Keratinocyte (primary cell): ENCODE data around the gene TNPO3. TPM values are rescaled to one million over a fixed set of nuclear protein-coding genes. Genes with fewer than 3 reads are reported as not detected.

ENCODE experiments used
- DNase-seq: peaks from one replicate; pipeline ENCODE4 v3.0.0-alpha.2; 2011; ENCODE audit warnings: low read depth, missing footprints, low spot score
- FAIRE-seq: peaks from 2 replicates; lab custom pipeline; 2011; peaks lifted over from hg19 to GRCh38; lab: Jason Lieb, UNC
- H2AFZ ChIP-seq: 2 replicates; pipeline ENCODE4 v1.6.0; 2012; ENCODE audit warnings: low read length, control low read depth, inconsistent platforms; ENCODE audit not compliant: control insufficient read depth
- H3K27ac ChIP-seq: 2 replicates; pipeline ENCODE4 v1.5.1; 2011; ENCODE audit warnings: low read length; ENCODE audit not compliant: control insufficient read depth, insufficient read depth
- H3K27me3 ChIP-seq: 3 replicates; pipeline ENCODE4 v1.6.0; 2011; ENCODE audit warnings: low read length; ENCODE audit not compliant: control insufficient read depth, insufficient read depth; ENCODE audit errors: extremely low read depth
- H3K36me3 ChIP-seq, 2 experiments: 2 replicates in 1 of 2; 3 replicates in 1 of 2; pipeline ENCODE4 v1.5.1; 2011; ENCODE audit warnings: low read length in 2 of 2, mild to moderate bottlenecking in 1 of 2; ENCODE audit not compliant: control insufficient read depth in 2 of 2, insufficient read depth in 2 of 2; ENCODE audit errors: extremely low read depth in 1 of 2
- H3K4me1 ChIP-seq: 3 replicates; pipeline ENCODE4 v1.5.1; 2011; ENCODE audit warnings: low read length; ENCODE audit not compliant: control insufficient read depth, insufficient read depth; ENCODE audit errors: extremely low read depth
- H3K4me2 ChIP-seq: 3 replicates; pipeline ENCODE4 v1.6.0; 2011; ENCODE audit warnings: low read depth, low read length; ENCODE audit not compliant: control insufficient read depth, insufficient read depth; ENCODE audit errors: extremely low read depth
- H3K4me3 ChIP-seq, 3 experiments: fragments of 200-600 bp in 1 of 3; sonication (generic) in 1 of 3; 2 replicates in 2 of 3; 3 replicates in 1 of 3; pipeline ENCODE4 v1.5.1; 2011 to 2016; ENCODE audit warnings: low read length in 3 of 3, mild to moderate bottlenecking in 3 of 3, control low read depth in 2 of 3, inconsistent platforms in 1 of 3, low read depth in 1 of 3, mixed read lengths in 1 of 3, mixed run types in 1 of 3, moderate library complexity in 1 of 3; ENCODE audit not compliant: control insufficient read depth in 2 of 3, insufficient read depth in 2 of 3; ENCODE audit errors: extremely low read depth in 1 of 3
- H3K79me2 ChIP-seq: 2 replicates; pipeline ENCODE4 v1.6.0; 2012; ENCODE audit warnings: low read length; ENCODE audit not compliant: control insufficient read depth, insufficient read depth
- H3K9ac ChIP-seq: 3 replicates; pipeline ENCODE4 v1.6.0; 2011; ENCODE audit warnings: low read length; ENCODE audit not compliant: control insufficient read depth, insufficient read depth; ENCODE audit errors: extremely low read depth
- H3K9me1 ChIP-seq: 3 replicates; pipeline ENCODE4 v1.6.0; 2011; ENCODE audit warnings: low read length; ENCODE audit not compliant: control insufficient read depth, insufficient read depth; ENCODE audit errors: extremely low read depth
- H3K9me3 ChIP-seq: 2 replicates; pipeline ENCODE4 v1.5.1; 2012; ENCODE audit warnings: low read depth, low read length; ENCODE audit not compliant: control insufficient read depth
- H4K20me1 ChIP-seq: 3 replicates; pipeline ENCODE4 v1.6.0; 2011; ENCODE audit warnings: low read length; ENCODE audit not compliant: control insufficient read depth, insufficient read depth; ENCODE audit errors: extremely low read depth
- EZH2 ChIP-seq: IDR thresholded peaks from one replicate; pipeline ENCODE4 v1.6.1; 2012; ENCODE audit warnings: inconsistent platforms, mild to moderate bottlenecking, low read length, moderate library complexity
- dilution Hi-C: fragments of 300-500 bp; cut with MboI; formaldehyde crosslinking; loops from one replicate; pipeline ENCODE4 v1.7.0; 2020; ENCODE audit warnings: low sequenced_read_pairs; ENCODE audit not compliant: extremely low pct_ligation_motif_present
- polyA plus RNA-seq, 5 experiments: library from polyadenylated mRNA; depleted of rRNA in 3 of 5; stranded (reverse) in 3 of 5; stranded (forward) in 1 of 5; unstranded in 1 of 5; fragments of >200 nt; gene quantifications; 1 replicate in 1 of 5; 2 replicates in 3 of 5; 3 replicates in 1 of 5; pipeline versions ENCODE4 v1.2.1 to v1.2.3, GENCODE V29; 2011 to 2012; ENCODE audit warnings: missing spikeins in 2 of 5, low read depth in 1 of 5, low replicate concordance in 1 of 5
- TF ChIP-seq, protein P1 (sequence below), 3 experiments: IDR thresholded peaks in 1 of 3; conservative IDR thresholded peaks in 1 of 3; optimal IDR thresholded peaks in 1 of 3; 2 replicates in 2 of 3; 3 replicates in 1 of 3; pipeline versions ENCODE3 to v1.5.1; 2011; ENCODE audit warnings: low read length in 3 of 3, mild to moderate bottlenecking in 3 of 3, moderate library complexity in 2 of 3, control low read depth in 1 of 3, inconsistent platforms in 1 of 3; ENCODE audit not compliant: insufficient read depth in 2 of 3; ENCODE audit errors: extremely low read depth in 1 of 3

The TNPO3 gene
- polyA plus RNA-seq, 1 donor (not counting 4 experiments of a cell fraction or from before 2014, with no cell fraction given), result 35.1 TPM

GRCh38 chr7:129098409-129099084, 43.6 kb upstream of the TNPO3 start:
- DNase-seq (no peak), FAIRE-seq (no peak)
- Histone ChIP-seq H3K9me3 (no peaks in the 10 kb centered on the region), H3K79me2 (no peaks in the 10 kb centered on the region), H2AFZ (no peak overlapping the region), H3K9me1 (no peaks in the 10 kb centered on the region), H3K4me3 (no peak overlapping the region), H3K4me2 (no peak overlapping the region), H3K9ac (no peak overlapping the region), H3K27me3 (no peaks in the 10 kb centered on the region), H3K27ac (no peak overlapping the region), H3K4me1 (no peaks in the 10 kb centered on the region), H4K20me1 (no peaks in the 10 kb centered on the region), H3K36me3 (no peaks in the 10 kb centered on the region)
- TF ChIP-seq EZH2, result no peak
- TF ChIP-seq, protein P1, sequence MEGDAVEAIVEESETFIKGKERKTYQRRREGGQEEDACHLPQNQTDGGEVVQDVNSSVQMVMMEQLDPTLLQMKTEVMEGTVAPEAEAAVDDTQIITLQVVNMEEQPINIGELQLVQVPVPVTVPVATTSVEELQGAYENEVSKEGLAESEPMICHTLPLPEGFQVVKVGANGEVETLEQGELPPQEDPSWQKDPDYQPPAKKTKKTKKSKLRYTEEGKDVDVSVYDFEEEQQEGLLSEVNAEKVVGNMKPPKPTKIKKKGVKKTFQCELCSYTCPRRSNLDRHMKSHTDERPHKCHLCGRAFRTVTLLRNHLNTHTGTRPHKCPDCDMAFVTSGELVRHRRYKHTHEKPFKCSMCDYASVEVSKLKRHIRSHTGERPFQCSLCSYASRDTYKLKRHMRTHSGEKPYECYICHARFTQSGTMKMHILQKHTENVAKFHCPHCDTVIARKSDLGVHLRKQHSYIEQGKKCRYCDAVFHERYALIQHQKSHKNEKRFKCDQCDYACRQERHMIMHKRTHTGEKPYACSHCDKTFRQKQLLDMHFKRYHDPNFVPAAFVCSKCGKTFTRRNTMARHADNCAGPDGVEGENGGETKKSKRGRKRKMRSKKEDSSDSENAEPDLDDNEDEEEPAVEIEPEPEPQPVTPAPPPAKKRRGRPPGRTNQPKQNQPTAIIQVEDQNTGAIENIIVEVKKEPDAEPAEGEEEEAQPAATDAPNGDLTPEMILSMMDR (optimal IDR thresholded peaks at IDR 0.05 in 1 of 3, IDR thresholded peaks at IDR 0.05 in 1 of 3, conservative IDR thresholded peaks at IDR 0.05 in 1 of 3; ENCODE audit: extremely low read depth in 1 of 3, insufficient read depth in 2 of 3, low read length in 3 of 3), result no peak
- dilution Hi-C loops, result no loop called here

DNA sequence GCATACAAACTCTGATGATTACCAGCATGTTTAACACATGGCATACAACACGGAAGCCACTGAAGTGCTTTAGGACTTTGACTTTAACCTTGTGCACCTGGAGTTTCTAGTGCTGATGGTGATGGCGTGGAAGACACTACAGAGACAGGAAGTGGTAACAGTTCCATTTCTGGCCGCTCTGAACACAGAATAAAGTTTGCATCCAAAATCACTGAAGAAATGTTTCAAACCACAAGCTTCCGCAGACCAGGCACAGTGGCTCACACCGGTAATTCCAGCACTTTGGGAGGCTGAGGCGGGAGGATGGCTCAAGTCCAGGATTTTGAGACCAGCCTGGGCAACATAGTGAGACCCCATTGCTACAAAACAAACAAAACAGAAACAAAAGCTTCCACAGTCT, 40.3 kb upstream of the TNPO3 start:
- Histone ChIP-seq H3K9me3 (no peaks in the 10 kb centered on the region), H3K4me2 (no peak overlapping the region), H4K20me1 (no peaks in the 10 kb centered on the region), H3K4me3 (no peak overlapping the region), H3K4me1 (no peaks in the 10 kb centered on the region), H3K27me3 (no peaks in the 10 kb centered on the region), H3K36me3 (no peaks in the 10 kb centered on the region), H3K27ac (no peak overlapping the region), H3K9me1 (no peaks in the 10 kb centered on the region), H3K9ac (no peak overlapping the region), H3K79me2 (no peaks in the 10 kb centered on the region), H2AFZ (no peak overlapping the region)
- FAIRE-seq (no peak), DNase-seq (no peak)
- TF ChIP-seq, protein P1 (optimal IDR thresholded peaks at IDR 0.05 in 1 of 3, IDR thresholded peaks at IDR 0.05 in 1 of 3, conservative IDR thresholded peaks at IDR 0.05 in 1 of 3; ENCODE audit: extremely low read depth in 1 of 3, insufficient read depth in 2 of 3, low read length in 3 of 3), result no peak
- no peak for TF ChIP-seq EZH2
- dilution Hi-C loops, result no loop called here
